ENCODE measurements around the gene FIBP.
A peak's percentile ranks its signal among the peaks of the same experiment; 100 is the strongest.

FIBP gene

DNA sequence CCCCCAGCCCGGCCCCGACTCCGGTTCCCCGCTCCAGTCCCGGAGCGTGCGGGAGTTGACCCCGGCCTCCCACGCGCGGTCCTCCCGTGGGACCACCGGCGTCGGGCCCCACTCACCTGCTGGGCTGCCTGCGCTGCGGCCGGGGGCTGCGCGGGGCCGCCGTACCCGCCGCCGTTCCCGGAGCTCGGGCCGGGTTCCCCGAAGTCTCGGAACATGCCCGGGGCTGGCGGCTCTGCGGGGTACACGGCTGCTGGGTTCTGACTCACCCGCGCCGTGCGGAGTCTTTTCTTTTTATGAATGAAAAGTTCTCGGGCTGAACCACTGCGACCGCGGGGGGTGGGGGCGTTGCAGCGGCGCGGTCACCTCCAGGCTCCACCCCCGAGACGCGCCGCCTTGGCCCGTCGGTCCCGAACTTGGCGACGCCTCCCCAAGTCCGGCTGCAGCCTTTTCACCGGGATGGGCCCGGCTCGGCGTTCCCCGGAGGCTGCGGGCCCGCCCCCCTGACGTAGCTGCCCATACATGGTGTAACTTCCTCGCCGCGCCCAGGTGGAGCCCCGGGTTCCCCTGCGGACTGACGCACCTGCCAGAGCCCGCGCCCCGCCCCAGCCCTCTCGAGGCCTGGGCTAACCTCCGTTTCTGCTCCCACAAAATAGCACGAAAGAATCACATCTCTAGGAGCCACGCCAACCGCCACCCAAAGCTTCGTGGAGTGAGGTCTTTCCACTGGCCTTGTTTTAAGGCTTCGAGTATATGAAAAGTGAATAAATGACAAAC is 12.0 kb upstream of the FIBP start, which contains the start of gene FOSL1:
TSS of gene FOSL1 (minus strand) at position 264 of the 774 bp plus-strand sequence. CDS start at position 215, 49 bp downstream.
- Mint-ChIP-seq H3K27ac (no peak within 1 kb of the TSS), H3K9me3 (peaks cover 4% of the 10 kb centered on the region), H3K36me3 (ENCODE audit: low read depth) (no peaks in the 10 kb centered on the region), H3K4me3 (peak within 1 kb of the TSS; percentile 66), H3K4me1 (peaks cover 25% of the 10 kb centered on the region), H3K27me3 (ENCODE audit: low read depth, poor library complexity) (peaks cover 97% of the 10 kb centered on the region)
- peak; percentile 74 for DNase-seq
- TF ChIP-seq, protein P1, sequence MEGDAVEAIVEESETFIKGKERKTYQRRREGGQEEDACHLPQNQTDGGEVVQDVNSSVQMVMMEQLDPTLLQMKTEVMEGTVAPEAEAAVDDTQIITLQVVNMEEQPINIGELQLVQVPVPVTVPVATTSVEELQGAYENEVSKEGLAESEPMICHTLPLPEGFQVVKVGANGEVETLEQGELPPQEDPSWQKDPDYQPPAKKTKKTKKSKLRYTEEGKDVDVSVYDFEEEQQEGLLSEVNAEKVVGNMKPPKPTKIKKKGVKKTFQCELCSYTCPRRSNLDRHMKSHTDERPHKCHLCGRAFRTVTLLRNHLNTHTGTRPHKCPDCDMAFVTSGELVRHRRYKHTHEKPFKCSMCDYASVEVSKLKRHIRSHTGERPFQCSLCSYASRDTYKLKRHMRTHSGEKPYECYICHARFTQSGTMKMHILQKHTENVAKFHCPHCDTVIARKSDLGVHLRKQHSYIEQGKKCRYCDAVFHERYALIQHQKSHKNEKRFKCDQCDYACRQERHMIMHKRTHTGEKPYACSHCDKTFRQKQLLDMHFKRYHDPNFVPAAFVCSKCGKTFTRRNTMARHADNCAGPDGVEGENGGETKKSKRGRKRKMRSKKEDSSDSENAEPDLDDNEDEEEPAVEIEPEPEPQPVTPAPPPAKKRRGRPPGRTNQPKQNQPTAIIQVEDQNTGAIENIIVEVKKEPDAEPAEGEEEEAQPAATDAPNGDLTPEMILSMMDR (IDR thresholded peaks at IDR 0.05) = no peak

DNA sequence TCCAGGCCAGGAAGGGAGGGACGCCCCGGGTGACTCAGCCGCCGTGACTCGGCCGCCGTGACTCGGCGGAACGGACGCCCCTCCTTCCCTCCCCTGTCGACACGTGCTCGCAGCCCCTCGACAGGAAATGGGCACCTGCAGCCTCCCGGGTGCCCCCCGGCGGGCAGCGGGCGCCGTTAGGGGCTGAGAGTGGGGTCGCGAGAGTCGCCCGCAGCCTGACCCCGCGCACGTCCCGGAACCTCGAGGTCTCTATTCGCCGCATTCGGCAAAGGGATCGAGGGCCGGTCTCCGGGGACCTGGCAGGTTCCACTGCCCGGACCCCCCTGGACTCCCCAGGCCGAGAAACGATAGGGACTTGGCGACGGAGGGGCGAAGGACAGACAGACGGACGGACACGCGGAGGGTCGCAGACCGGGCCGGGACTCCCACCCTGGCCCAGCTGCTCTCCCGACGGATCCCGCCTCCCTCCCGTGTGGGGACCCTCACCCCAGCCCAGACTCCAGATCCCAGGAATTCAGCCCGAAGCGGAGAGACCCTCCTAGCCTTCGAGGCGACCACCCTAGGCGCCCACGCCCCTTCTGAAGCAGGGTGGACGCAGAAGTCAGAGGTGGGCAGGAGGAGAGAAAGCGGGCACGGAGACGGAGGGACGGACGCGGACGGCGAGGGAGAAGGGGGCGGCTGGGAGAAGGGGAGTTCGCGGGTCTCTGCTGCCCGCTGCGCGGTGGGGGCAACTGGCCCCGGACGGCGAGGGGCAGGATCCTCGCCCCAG is 11.3 kb upstream of the FIBP start:
- TF ChIP-seq, protein P1 (IDR thresholded peaks at IDR 0.05) = no peak
- peak; percentile 48 for DNase-seq
- Mint-ChIP-seq H3K9me3 (peaks cover 4% of the 10 kb centered on the region), H3K36me3 (ENCODE audit: low read depth) (no peaks in the 10 kb centered on the region), H3K4me1 (peaks cover 25% of the 10 kb centered on the region), H3K27me3 (ENCODE audit: low read depth, poor library complexity) (peaks cover 94% of the 10 kb centered on the region), H3K4me3 (peak overlapping the region; percentile 66), H3K27ac (no peak overlapping the region)

DNA sequence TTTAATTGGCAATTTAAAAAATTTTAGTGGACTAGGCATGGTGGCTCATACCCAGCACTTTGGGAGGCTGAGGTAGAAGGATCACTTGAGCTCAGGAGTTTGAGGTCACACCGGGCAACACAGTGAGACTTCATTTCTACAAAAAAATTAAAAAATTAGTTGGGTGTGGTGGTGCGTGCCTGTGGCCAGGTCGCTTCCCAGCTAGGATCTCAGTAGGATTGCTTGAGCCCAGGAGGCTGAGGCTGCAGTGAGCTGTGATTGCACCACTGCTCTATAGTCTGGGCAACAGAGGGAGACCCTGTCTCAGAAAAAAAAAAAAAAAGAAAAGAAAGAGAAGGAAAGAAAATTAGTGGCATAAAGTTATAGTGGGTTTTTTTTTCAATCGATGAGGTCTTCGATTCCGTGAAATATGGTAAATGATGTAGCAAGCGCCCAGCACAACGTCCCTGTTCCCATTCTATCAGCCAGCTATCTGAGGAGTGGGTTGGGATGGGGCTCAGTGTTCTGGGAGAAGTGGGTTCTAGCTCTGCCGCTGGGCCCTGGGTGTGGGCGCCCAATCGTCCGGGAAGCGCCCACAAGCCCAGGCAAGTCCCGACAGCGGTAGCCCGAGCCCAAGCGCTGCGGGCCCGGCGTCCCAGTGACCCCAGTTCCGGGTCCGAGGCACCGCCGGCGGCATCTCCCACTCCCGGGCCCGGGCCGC is 10.5 kb upstream of the FIBP start:
- Mint-ChIP-seq H3K27ac (no peak overlapping the region), H3K4me1 (peaks cover 26% of the 10 kb centered on the region), H3K36me3 (ENCODE audit: low read depth) (no peaks in the 10 kb centered on the region), H3K27me3 (ENCODE audit: low read depth, poor library complexity) (peaks cover 87% of the 10 kb centered on the region), H3K9me3 (peaks cover 4% of the 10 kb centered on the region), H3K4me3 (peak overlapping the region; percentile 81)
- TF ChIP-seq, protein P1 (IDR thresholded peaks at IDR 0.05) = no peak
- DNase-seq = no peak

DNA sequence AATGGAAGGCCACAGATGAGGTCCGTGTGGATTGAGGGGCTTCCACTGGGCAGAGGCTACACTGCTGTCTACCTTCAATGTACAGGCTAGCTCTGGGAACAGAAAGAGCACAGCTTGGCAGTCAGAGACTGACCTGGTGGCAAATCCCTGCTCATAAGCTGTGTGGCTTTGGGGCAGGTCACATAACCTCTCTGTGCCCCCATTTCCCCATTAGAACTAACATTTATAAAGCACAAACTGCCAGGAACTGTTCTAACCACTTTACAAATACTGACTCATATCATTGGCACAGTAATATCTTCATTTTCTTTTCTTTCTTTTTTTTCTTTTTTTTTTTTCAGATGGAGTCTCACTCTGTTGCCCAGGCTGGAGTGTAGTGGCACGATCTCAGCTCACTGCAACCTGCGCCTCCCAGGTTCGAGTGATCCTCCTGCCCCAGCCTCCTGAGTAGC is 8.8 kb upstream of the FIBP start:
- H3K9me3 Mint-ChIP-seq = peaks cover 4% of the 10 kb centered on the region
- no peak overlapping the region for H3K27ac Mint-ChIP-seq
- no peak for DNase-seq
- no peak overlapping the region for H3K4me3 Mint-ChIP-seq
- no peaks in the 10 kb centered on the region for H3K36me3 Mint-ChIP-seq (ENCODE audit: low read depth)
- H3K4me1 Mint-ChIP-seq = peaks cover 28% of the 10 kb centered on the region
- H3K27me3 Mint-ChIP-seq (ENCODE audit: low read depth, poor library complexity) = peaks cover 74% of the 10 kb centered on the region
- TF ChIP-seq, protein P1 (IDR thresholded peaks at IDR 0.05) = no peak

DNA sequence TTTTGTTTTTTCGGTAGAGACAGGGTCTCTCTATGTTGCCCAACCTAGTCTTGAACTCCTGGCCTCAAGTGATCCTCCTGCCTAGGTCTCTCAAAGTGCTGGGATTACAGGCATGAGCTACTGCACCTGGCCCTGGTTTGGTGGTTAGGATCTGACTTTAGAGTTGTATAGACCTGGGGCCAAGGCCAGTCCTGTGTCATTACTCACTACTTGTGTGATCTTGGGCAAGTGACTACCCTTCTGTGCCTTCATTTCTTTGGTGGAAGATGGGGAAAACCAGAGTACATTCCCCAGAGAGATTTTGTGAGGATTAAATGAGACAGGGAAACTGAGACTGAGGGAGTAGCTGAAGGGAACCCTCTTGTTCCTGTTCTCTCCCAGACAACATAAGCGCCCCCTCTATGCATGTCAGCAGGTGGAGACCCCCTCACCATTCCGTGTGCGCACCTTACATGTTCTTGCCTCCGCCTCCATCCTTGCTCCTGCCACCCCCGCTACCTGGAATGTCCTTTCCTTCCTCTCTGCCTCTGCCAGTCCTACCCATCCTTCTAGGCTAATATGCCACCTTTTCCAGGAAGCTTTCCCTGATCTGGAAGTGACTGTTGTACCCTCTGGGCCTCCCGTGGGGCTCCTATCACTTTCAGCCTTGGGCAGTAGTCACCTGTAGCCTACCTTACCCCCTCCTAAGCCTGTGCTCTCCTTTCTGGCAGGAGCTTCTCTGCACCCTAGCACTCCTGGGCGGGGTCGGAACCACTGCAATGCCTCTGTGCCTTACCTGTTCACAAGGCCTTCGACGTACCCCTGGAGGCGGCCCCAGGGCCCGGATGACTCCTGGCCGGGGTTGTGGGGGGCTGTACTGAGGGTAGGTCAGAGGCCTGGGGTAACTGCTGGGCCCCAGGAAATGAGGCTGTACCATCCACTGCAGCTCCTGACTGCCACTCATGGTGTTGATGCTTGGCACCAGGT is 8.0 kb upstream of the FIBP start:
- TF ChIP-seq, protein P1 (IDR thresholded peaks at IDR 0.05) = no peak
- DNase-seq = no peak
- Mint-ChIP-seq H3K36me3 (ENCODE audit: low read depth) (no peaks in the 10 kb centered on the region), H3K9me3 (peaks cover 4% of the 10 kb centered on the region), H3K4me3 (no peak overlapping the region), H3K27ac (no peak overlapping the region), H3K27me3 (ENCODE audit: low read depth, poor library complexity) (peaks cover 67% of the 10 kb centered on the region), H3K4me1 (peaks cover 28% of the 10 kb centered on the region)

All from nephron progenitor cell (in vitro differentiated cells).